Fibroblast of lung (primary cell): Measurements from ENCODE around the gene MON1B.
"Not testable (repeated sequence)": the region's sequence is repeated elsewhere in the genome, so short reads cannot be mapped to it uniquely, and the experiment has no call there.

ENCODE experiments used
- CTCF ChIP-seq, 2 donors: IDR thresholded peaks in 1 of 2; conservative IDR thresholded peaks in 1 of 2; 1 replicate in 1 of 2; 2 replicates in 1 of 2; pipeline ENCODE4 v1.5.1; 2011 to 2012; ENCODE audit warnings: low read length in 2 of 2, control low read depth in 1 of 2, inconsistent platforms in 1 of 2, low read depth in 1 of 2, mild to moderate bottlenecking in 1 of 2
- EZH2 ChIP-seq: IDR thresholded peaks from 2 replicates; pipeline ENCODE4 v1.5.1; 2012; ENCODE audit warnings: low read length, control low read depth, mild to moderate bottlenecking; ENCODE audit errors: missing control alignments

- TF ChIP-seq CTCF (conservative IDR thresholded peaks at IDR 0.05 in 1 of 2, IDR thresholded peaks at IDR 0.05 in 1 of 2; ENCODE audit: low read depth in 1 of 2, low read length in 2 of 2); EZH2: not testable (repeated sequence)
Observed at GRCh38 chr16:77242471-77242870, 51.5 kb downstream of the MON1B start.
